ENCODE data around the gene KLHDC3. TPM values are rescaled to one million over a fixed set of nuclear protein-coding genes. Genes with fewer than 3 reads are reported as not detected.

Gene KLHDC3
- total RNA-seq, result 264 and 334 TPM in 2 replicates
- polyA plus RNA-seq, result 343 and 472 TPM in 2 replicates

- H3K9me3 ChIP-seq (ENCODE audit: low read depth), result no peaks in the 10 kb centered on the region
- TF ChIP-seq, protein P1, sequence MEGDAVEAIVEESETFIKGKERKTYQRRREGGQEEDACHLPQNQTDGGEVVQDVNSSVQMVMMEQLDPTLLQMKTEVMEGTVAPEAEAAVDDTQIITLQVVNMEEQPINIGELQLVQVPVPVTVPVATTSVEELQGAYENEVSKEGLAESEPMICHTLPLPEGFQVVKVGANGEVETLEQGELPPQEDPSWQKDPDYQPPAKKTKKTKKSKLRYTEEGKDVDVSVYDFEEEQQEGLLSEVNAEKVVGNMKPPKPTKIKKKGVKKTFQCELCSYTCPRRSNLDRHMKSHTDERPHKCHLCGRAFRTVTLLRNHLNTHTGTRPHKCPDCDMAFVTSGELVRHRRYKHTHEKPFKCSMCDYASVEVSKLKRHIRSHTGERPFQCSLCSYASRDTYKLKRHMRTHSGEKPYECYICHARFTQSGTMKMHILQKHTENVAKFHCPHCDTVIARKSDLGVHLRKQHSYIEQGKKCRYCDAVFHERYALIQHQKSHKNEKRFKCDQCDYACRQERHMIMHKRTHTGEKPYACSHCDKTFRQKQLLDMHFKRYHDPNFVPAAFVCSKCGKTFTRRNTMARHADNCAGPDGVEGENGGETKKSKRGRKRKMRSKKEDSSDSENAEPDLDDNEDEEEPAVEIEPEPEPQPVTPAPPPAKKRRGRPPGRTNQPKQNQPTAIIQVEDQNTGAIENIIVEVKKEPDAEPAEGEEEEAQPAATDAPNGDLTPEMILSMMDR (IDR thresholded peaks at IDR 0.05; ENCODE audit: low read depth, low read length), result no peak
- H3K27me3 ChIP-seq, result no peaks in the 10 kb centered on the region
- peak; percentile 99 to 100 for DNase-seq (ENCODE audit: low read depth in 1 of 2, low spot score in 1 of 2)
- H3K36me3 ChIP-seq, result peaks cover 21% of the 10 kb centered on the region
- H3K4me1 ChIP-seq (ENCODE audit: low read depth), result peaks cover 33% of the 10 kb centered on the region
- H3K27ac ChIP-seq, result peak within 1 kb of the TSS; percentile 96
- peak within 1 kb of the TSS; percentile 69 for H3K4me3 ChIP-seq
Observed at GRCh38 chr6:43013843-43014433, at the start of gene KLHDC3, which contains the start of gene MEA1. TSS of gene KLHDC3 (plus strand) at chr6:43014249. CDS start at chr6:43017193, 2,944 bp downstream. TSS of gene MEA1 (minus strand) at chr6:43013946. CDS start at chr6:43013813, 133 bp downstream.

DNA sequence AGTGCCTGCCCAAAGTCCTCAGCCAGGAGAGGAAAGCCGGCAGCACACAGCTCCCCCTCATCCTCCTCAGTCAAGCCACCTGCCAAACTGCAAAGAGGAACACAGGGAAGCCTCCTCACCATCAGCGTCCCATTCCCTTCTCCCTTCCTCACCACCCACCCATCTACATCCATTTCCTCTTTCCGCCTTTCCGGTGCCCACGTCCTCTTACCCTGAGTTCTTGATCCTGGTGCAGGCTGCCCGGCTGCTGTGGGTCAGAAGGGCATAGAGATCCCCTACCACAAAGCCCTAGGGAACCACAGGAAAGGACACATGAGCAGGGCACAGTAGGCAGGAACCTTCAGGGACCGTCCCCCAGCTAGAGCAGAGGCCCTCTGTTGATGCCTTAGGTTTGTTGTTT, 47.5 kb upstream of the KLHDC3 start:
- TF ChIP-seq, protein P1 (IDR thresholded peaks at IDR 0.05; ENCODE audit: low read depth, low read length), result no peak
- H3K27me3 ChIP-seq, result no peaks in the 10 kb centered on the region
- no peak overlapping the region for H3K27ac ChIP-seq
- peaks cover 4% of the 10 kb centered on the region for H3K36me3 ChIP-seq
- H3K4me3 ChIP-seq, result no peak overlapping the region
- DNase-seq (ENCODE audit: low read depth in 1 of 2, low spot score in 1 of 2), result no peak
- peaks cover 4% of the 10 kb centered on the region for H3K4me1 ChIP-seq (ENCODE audit: low read depth)
- H3K9me3 ChIP-seq (ENCODE audit: low read depth), result no peaks in the 10 kb centered on the region

GRCh38 chr6:42967228-42967627, 46.8 kb upstream of the KLHDC3 start:
- H3K27ac ChIP-seq, result no peak overlapping the region
- peaks cover 4% of the 10 kb centered on the region for H3K4me1 ChIP-seq (ENCODE audit: low read depth)
- no peaks in the 10 kb centered on the region for H3K9me3 ChIP-seq (ENCODE audit: low read depth)
- DNase-seq (ENCODE audit: low read depth in 1 of 2, low spot score in 1 of 2), result no peak
- peaks cover 4% of the 10 kb centered on the region for H3K36me3 ChIP-seq
- no peaks in the 10 kb centered on the region for H3K27me3 ChIP-seq
- TF ChIP-seq, protein P1 (IDR thresholded peaks at IDR 0.05; ENCODE audit: low read depth, low read length), result no peak
- no peak overlapping the region for H3K4me3 ChIP-seq

DNA sequence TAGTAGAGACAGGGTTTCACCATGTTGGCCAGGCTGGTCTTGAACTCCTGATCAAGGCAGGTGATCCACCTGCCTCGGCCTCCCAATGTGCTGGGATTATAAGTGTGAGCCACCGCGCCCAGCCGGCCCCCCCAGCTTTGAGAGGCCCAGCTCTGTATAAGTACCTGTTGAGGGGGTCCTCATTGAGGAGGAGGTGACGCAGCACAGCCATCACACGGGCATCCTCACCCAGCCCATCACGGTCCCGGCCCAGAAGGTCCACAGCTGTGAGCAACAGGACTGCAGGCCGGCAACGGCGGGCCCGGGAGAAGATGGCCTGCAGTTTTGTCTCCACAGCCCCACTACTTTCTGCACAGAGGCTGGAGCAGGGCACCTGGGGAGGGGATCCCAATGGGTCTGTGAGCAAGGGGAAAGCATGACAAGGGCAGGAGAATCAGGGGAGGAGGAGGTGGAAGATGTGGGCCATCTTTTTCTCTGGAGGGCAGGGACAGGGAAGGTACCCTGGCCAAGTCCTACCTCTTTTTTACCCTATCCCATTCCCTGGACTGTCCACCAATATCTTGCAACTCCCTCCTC, 45.8 kb upstream of the KLHDC3 start:
- no peak for DNase-seq (ENCODE audit: low read depth in 1 of 2, low spot score in 1 of 2)
- no peak overlapping the region for H3K4me3 ChIP-seq
- H3K36me3 ChIP-seq, result peaks cover 4% of the 10 kb centered on the region
- TF ChIP-seq, protein P1 (IDR thresholded peaks at IDR 0.05; ENCODE audit: low read depth, low read length), result no peak
- peaks cover 4% of the 10 kb centered on the region for H3K4me1 ChIP-seq (ENCODE audit: low read depth)
- H3K27me3 ChIP-seq, result no peaks in the 10 kb centered on the region
- no peaks in the 10 kb centered on the region for H3K9me3 ChIP-seq (ENCODE audit: low read depth)
- H3K27ac ChIP-seq, result no peak overlapping the region

DNA sequence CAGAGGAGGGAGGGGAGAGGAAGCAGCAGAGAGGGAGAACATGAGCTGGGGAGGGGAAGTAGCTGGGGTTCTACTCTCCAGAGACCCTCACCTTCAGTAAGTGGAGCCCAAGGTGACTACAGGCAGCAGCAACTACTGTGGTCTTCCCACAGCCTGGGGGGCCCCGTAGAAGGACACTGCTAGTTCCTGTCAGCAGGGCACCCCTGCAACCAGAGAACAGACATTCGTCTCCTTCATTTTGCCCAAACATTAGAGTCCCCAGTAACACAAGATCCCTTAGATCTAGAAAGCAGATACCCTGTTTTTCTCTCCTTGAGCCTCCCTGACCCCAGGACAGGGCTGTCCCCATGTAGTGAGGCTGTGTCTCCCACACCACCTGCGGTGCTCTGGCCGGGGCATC, 45.3 kb upstream of the KLHDC3 start:
- Histone ChIP-seq H3K27me3 (no peaks in the 10 kb centered on the region), H3K9me3 (ENCODE audit: low read depth) (no peaks in the 10 kb centered on the region), H3K27ac (no peak overlapping the region), H3K36me3 (peaks cover 4% of the 10 kb centered on the region), H3K4me1 (ENCODE audit: low read depth) (peaks cover 4% of the 10 kb centered on the region), H3K4me3 (no peak overlapping the region)
- no peak for DNase-seq (ENCODE audit: low read depth in 1 of 2, low spot score in 1 of 2)
- TF ChIP-seq, protein P1 (IDR thresholded peaks at IDR 0.05; ENCODE audit: low read depth, low read length), result no peak
